Keratinocyte (primary cell): ENCODE data around the gene GGTLC2.
"Not testable (repeated sequence)": the region's sequence is repeated elsewhere in the genome, so short reads cannot be mapped to it uniquely, and the experiment has no call there.

Source experiments
- EZH2 ChIP-seq: IDR thresholded peaks from one replicate; pipeline ENCODE4 v1.6.1; 2012; ENCODE audit warnings: inconsistent platforms, mild to moderate bottlenecking, low read length, moderate library complexity
- TF ChIP-seq, protein P1 (sequence below), 3 experiments: IDR thresholded peaks in 1 of 3; conservative IDR thresholded peaks in 1 of 3; optimal IDR thresholded peaks in 1 of 3; 2 replicates in 2 of 3; 3 replicates in 1 of 3; pipeline versions ENCODE3 to v1.5.1; 2011; ENCODE audit warnings: low read length in 3 of 3, mild to moderate bottlenecking in 3 of 3, moderate library complexity in 2 of 3, control low read depth in 1 of 3, inconsistent platforms in 1 of 3; ENCODE audit not compliant: insufficient read depth in 2 of 3; ENCODE audit errors: extremely low read depth in 1 of 3

DNA sequence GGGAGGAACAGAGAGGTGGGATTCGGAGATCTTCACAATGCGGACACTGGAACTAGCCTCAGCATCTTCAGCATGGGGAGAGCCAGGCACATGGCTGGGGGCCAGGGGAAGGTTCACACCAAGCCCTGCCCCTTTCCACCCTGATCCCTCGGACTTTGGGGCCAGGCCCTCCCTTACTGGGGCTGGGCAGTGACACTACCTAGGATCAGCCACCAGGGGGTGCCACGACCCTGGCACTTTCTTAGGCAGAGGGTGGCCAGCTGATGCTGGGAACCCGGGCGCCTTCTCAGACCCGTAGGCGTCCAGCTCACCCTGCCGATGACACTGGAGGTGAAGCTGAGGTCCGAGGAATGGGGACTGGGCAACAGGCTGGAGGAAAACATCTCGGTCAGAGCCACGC lies 3.5 kb downstream of the GGTLC2 start:
- TF ChIP-seq, protein P1, sequence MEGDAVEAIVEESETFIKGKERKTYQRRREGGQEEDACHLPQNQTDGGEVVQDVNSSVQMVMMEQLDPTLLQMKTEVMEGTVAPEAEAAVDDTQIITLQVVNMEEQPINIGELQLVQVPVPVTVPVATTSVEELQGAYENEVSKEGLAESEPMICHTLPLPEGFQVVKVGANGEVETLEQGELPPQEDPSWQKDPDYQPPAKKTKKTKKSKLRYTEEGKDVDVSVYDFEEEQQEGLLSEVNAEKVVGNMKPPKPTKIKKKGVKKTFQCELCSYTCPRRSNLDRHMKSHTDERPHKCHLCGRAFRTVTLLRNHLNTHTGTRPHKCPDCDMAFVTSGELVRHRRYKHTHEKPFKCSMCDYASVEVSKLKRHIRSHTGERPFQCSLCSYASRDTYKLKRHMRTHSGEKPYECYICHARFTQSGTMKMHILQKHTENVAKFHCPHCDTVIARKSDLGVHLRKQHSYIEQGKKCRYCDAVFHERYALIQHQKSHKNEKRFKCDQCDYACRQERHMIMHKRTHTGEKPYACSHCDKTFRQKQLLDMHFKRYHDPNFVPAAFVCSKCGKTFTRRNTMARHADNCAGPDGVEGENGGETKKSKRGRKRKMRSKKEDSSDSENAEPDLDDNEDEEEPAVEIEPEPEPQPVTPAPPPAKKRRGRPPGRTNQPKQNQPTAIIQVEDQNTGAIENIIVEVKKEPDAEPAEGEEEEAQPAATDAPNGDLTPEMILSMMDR (optimal IDR thresholded peaks at IDR 0.05 in 1 of 3, IDR thresholded peaks at IDR 0.05 in 1 of 3, conservative IDR thresholded peaks at IDR 0.05 in 1 of 3; ENCODE audit: extremely low read depth in 1 of 3, insufficient read depth in 2 of 3, low read length in 3 of 3): not testable (repeated sequence)
- TF ChIP-seq EZH2: not testable (repeated sequence)
